Vagina (tissue), 2 donors: ENCODE results near the gene PRUNE2. TPM values are rescaled to one million over a fixed set of nuclear protein-coding genes. Genes with fewer than 3 reads are reported as not detected.
"Not testable (repeated sequence)": the region's sequence is repeated elsewhere in the genome, so short reads cannot be mapped to it uniquely, and the experiment has no call there.

Experiments used
- DNase-seq, 2 donors: peaks; one replicate each; pipeline ENCODE4 v3.0.0-alpha.2; 2017; ENCODE audit errors: extremely low spot score in 2 of 2
- H3K27ac ChIP-seq: fragments of 200-600 bp; sonication (generic); one replicate; pipeline ENCODE4 v1.5.1; 2019
- H3K27me3 ChIP-seq: fragments of 200-600 bp; sonication (generic); one replicate; pipeline ENCODE4 v1.5.1; 2019
- H3K36me3 ChIP-seq, 2 donors: fragments of 200-600 bp; sonication (generic); one replicate each; pipeline ENCODE4 v1.5.1; 2017 to 2019
- H3K4me1 ChIP-seq: fragments of 200-600 bp; sonication (generic); one replicate; pipeline ENCODE4 v1.5.1; 2019
- H3K4me3 ChIP-seq, 2 donors: fragments of 200-600 bp; sonication (generic); 1 replicate in 1 of 2; 2 replicates in 1 of 2; pipeline ENCODE4 v1.5.1; 2016 to 2019
- H3K9me3 ChIP-seq: fragments of 200-600 bp; sonication (generic); one replicate; pipeline ENCODE4 v1.5.1; 2019
- CTCF ChIP-seq, 3 experiments: fragments of 450-650 bp in 2 of 3; fragments of 200-600 bp in 1 of 3; sonication (generic) in 1 of 3; IDR thresholded peaks; one replicate each; pipeline ENCODE4 v1.5.1; 2017 to 2019; ENCODE audit warnings: antibody characterized with exemption in 3 of 3, mild to moderate bottlenecking in 2 of 3, moderate library complexity in 2 of 3
- POLR2A ChIP-seq, 2 donors: fragments of 450-650 bp; IDR thresholded peaks; one replicate each; pipeline ENCODE4 v1.6.1; 2017; ENCODE audit warnings: antibody characterized with exemption in 2 of 2, mild to moderate bottlenecking in 2 of 2, moderate library complexity in 2 of 2
- POLR2AphosphoS5 ChIP-seq, 2 donors: sonication (generic); formaldehyde crosslinking; IDR thresholded peaks; one replicate each; pipeline ENCODE4 v1.9.0; 2017; ENCODE audit warnings: antibody characterized with exemption in 2 of 2, mild to moderate bottlenecking in 2 of 2, low read depth in 1 of 2; ENCODE audit not compliant: insufficient read depth in 1 of 2
- intact Hi-C: fragments of 100-400 bp; cut with DNase I; formaldehyde crosslinking; loops from one replicate; pipeline ENCODE4 v1.15.1; 2023
- total RNA-seq: library from RNA; depleted of rRNA; stranded (reverse); fragments of >200 nt; gene quantifications from one replicate; pipeline ENCODE4 v1.2.3, GENCODE V29; 2016

The PRUNE2 gene
- total RNA-seq, 1 donor from 2014 or later = 75.6 TPM

GRCh38 chr9:76595645-76596044 lies 310.3 kb downstream of the PRUNE2 start:
- DNase-seq = no peak
- Histone ChIP-seq H3K36me3 (no peaks in the 10 kb centered on the region), H3K9me3 (no peaks in the 10 kb centered on the region), H3K27ac (no peak overlapping the region), H3K27me3 (no peaks in the 10 kb centered on the region), H3K4me3 (no peak overlapping the region), H3K4me1 (peaks cover 5% of the 10 kb centered on the region)
- TF ChIP-seq CTCF (IDR thresholded peaks at IDR 0.05) = no peak
- no peak for TF ChIP-seq POLR2A (IDR thresholded peaks at IDR 0.05)
- no peak for TF ChIP-seq POLR2AphosphoS5 (IDR thresholded peaks at IDR 0.05; ENCODE audit: insufficient read depth in 1 of 2, low read depth in 1 of 2)
- intact Hi-C loops = no loop called here

- H3K4me3 ChIP-seq = no peak overlapping the region
- H3K4me1 ChIP-seq = peaks cover 5% of the 10 kb centered on the region
- no peak for TF ChIP-seq POLR2AphosphoS5 (IDR thresholded peaks at IDR 0.05; ENCODE audit: insufficient read depth in 1 of 2, low read depth in 1 of 2)
- TF ChIP-seq POLR2A (IDR thresholded peaks at IDR 0.05) = no peak
- TF ChIP-seq CTCF (IDR thresholded peaks at IDR 0.05) = no peak
- no peaks in the 10 kb centered on the region for H3K27me3 ChIP-seq
- intact Hi-C loops = no loop called here
- H3K27ac ChIP-seq = no peak overlapping the region
- H3K36me3 ChIP-seq = no peaks in the 10 kb centered on the region
- H3K9me3 ChIP-seq = no peaks in the 10 kb centered on the region
- no peak for DNase-seq
Observed at GRCh38 chr9:76594764-76595424, 311.0 kb downstream of the PRUNE2 start.

GRCh38 chr9:76593961-76594735 lies 311.8 kb downstream of the PRUNE2 start:
- not testable (repeated sequence) for H3K36me3 ChIP-seq

GRCh38 chr9:76592974-76593347 lies 313.0 kb downstream of the PRUNE2 start:
- no peaks in the 10 kb centered on the region for H3K36me3 ChIP-seq
- intact Hi-C loops = no loop called here
- no peak overlapping the region for H3K4me3 ChIP-seq
- TF ChIP-seq POLR2A (IDR thresholded peaks at IDR 0.05) (no peak), CTCF (IDR thresholded peaks at IDR 0.05) (no peak), POLR2AphosphoS5 (IDR thresholded peaks at IDR 0.05; ENCODE audit: insufficient read depth in 1 of 2, low read depth in 1 of 2) (no peak)
- H3K27ac ChIP-seq = peak overlapping the region; percentile 48
- no peaks in the 10 kb centered on the region for H3K27me3 ChIP-seq
- H3K9me3 ChIP-seq = no peaks in the 10 kb centered on the region
- peaks cover 5% of the 10 kb centered on the region for H3K4me1 ChIP-seq
- peak in 1 of 2 donors; percentile 25 for DNase-seq

More at GRCh38 chr9:76593961-76594735, 311.8 kb downstream of the PRUNE2 start:
- H3K27ac ChIP-seq, intact Hi-C loops, H3K4me3 ChIP-seq, H3K4me1 ChIP-seq, DNase-seq, H3K9me3 ChIP-seq, H3K27me3 ChIP-seq: not testable (repeated sequence)

- Histone ChIP-seq H3K36me3 (no peaks in the 10 kb centered on the region), H3K9me3 (no peaks in the 10 kb centered on the region), H3K4me1 (peaks cover 5% of the 10 kb centered on the region), H3K27ac (peak overlapping the region; percentile 63), H3K27me3 (no peaks in the 10 kb centered on the region), H3K4me3 (no peak overlapping the region)
- intact Hi-C loops = no loop called here
- DNase-seq = peak in 1 of 2 donors; percentile 74
- TF ChIP-seq POLR2A (IDR thresholded peaks at IDR 0.05) = no peak
- no peak for TF ChIP-seq POLR2AphosphoS5 (IDR thresholded peaks at IDR 0.05; ENCODE audit: insufficient read depth in 1 of 2, low read depth in 1 of 2)
- TF ChIP-seq CTCF (IDR thresholded peaks at IDR 0.05) = no peak
Observed at GRCh38 chr9:76592091-76592973, 313.6 kb downstream of the PRUNE2 start.
